GM18861 (cell line): Measurements from ENCODE around the gene SLC9A7.
"Not testable (repeated sequence)": the region's sequence is repeated elsewhere in the genome, so short reads cannot be mapped to it uniquely, and the experiment has no call there.

Experiments used
- ATAC-seq: cut with Tn5 transposase; IDR thresholded peaks from one replicate; pipeline ENCODE4 v1.9.1; 2021; ENCODE audit not compliant: unreplicated experiment

SLC9A7 gene

DNA sequence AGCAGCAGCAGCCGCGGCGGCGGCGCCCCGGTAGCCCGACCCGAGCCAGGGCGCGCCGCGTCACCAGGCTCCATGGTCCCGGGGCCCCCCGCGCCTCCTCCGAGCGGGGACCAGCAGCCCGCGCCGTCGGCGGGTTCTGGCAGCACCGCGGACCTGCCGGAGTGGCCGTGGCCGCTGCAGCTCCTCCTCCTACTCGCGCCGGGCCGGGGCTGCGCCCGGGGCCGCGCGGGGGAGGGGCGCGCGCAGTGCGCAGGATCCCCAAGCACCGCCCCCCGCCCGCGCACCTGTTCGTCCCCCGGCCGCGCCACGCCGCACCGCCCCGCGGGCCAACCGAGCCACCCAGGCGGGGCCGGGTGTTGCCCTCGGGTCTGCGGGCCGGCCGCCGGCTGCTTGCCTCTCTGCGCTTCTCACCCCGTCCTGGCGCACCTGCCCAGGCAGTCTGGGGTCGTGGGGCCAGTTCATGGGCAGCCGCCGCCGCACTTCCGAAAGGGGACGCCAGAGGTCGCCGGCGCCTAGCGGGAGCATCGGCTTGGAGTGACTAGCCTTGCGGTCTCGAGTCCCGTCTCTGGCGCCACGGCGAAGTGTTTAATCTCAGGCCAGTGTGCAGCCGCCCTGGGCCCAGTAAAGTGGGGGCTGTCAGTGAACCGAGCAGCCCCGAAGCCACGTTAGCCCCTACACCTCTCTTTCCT, at the start of gene SLC9A7:
SLC9A7 (minus strand) TSS at position 163 of the 689 bp plus-strand sequence; CDS start at position 74, 89 bp downstream.
- ATAC-seq, result peak; percentile 46

DNA sequence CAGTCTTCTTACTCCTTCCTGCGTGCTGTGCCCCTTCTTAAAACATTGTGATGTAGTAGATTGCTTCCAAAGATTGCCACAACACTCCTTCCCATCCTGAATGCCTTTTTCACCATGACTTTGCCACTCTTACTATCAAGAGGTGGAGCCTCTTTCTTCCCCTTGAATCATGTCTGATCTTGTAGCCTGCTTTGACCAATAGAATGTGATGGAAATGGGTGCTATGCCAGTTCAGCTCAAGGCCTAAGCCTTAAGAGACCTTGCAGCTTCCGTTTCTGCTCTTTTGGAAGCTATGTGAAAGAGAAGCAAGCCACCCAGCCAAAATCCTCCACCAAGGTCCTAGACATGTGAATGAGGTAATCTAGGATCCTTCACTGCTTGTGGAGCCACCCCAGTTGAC, 46.4 kb upstream of the SLC9A7 start:
- ATAC-seq, result no peak

GRCh38 chrX:46803140-46803539, 44.2 kb upstream of the SLC9A7 start:
- ATAC-seq, result no peak

GRCh38 chrX:46796574-46797191, 37.8 kb upstream of the SLC9A7 start:
- ATAC-seq, result no peak

- no peak for ATAC-seq
These were observed 34.6 kb upstream of the SLC9A7 start for GRCh38 chrX:46793386-46794143.

GRCh38 chrX:46792810-46793188, 33.9 kb upstream of the SLC9A7 start:
- no peak for ATAC-seq

GRCh38 chrX:46791927-46792809, 33.2 kb upstream of the SLC9A7 start:
- peak; percentile 62 for ATAC-seq

DNA sequence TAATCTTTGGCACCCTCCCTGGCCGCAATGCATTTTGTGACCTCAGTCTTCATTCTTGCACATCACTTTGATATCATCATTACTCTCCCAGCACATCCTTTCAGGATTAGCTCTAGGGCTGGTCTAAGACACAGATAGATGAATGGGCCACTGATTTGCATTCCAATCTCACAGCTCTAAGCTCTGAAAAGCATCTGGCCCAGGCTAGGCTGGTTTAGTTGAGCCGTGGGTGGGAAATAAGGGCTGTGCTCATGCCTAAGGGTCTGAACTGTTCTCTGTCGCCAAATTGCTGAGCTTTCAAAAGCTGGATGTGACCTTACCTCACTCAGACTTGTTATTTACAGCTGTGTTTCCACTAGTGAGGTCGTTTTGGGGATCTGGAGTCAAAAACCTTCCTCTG, 30.0 kb upstream of the SLC9A7 start:
- ATAC-seq, result no peak

DNA sequence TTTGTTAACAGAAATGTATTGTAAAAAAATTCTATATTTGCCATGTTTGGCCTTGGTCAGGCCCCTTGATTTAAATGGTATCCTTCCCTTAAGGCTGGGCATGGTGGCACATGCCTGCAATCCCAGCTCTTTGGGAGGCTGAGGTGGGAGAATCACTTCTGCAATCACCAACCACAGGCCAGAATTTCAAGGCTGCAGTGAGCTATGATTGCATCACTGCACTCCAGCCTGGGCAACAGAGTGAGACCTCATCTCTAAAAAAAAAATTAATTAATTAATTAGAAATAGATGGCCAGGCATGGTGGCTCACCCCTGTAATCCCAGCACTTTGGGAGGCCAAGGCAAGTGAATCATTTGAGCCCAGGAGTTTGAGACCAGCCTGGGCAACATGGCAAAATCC, 25.5 kb upstream of the SLC9A7 start:
- not testable (repeated sequence) for ATAC-seq

- ATAC-seq, result no peak
These were observed 23.1 kb upstream of the SLC9A7 start for GRCh38 chrX:46782034-46782433.

GRCh38 chrX:46777971-46778810, 19.3 kb upstream of the SLC9A7 start:
- no peak for ATAC-seq

DNA sequence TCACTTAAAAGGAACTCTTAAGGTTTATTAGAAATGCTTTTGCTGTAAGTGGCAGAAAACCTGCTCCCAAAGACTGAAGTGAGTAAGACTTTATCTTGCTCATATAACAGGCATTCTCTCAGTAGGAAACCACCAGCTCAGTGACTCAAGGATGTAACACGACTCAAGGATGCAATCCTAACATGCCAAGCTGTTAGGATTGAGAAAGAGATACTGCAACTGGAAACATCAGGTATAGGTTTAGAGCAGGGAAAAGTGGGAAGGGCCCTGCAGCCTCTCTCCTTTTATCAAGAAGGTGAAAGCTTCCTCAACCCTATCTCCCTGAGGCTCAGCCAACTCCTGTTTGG, 11.9 kb upstream of the SLC9A7 start:
- no peak for ATAC-seq

GRCh38 chrX:46770000-46770816, 11.3 kb upstream of the SLC9A7 start:
- no peak for ATAC-seq

- no peak for ATAC-seq
These were observed 4.0 kb upstream of the SLC9A7 start for GRCh38 chrX:46762963-46763362.

GRCh38 chrX:46759645-46759974, 692 bp upstream of the SLC9A7 start:
- ATAC-seq, result no peak

DNA sequence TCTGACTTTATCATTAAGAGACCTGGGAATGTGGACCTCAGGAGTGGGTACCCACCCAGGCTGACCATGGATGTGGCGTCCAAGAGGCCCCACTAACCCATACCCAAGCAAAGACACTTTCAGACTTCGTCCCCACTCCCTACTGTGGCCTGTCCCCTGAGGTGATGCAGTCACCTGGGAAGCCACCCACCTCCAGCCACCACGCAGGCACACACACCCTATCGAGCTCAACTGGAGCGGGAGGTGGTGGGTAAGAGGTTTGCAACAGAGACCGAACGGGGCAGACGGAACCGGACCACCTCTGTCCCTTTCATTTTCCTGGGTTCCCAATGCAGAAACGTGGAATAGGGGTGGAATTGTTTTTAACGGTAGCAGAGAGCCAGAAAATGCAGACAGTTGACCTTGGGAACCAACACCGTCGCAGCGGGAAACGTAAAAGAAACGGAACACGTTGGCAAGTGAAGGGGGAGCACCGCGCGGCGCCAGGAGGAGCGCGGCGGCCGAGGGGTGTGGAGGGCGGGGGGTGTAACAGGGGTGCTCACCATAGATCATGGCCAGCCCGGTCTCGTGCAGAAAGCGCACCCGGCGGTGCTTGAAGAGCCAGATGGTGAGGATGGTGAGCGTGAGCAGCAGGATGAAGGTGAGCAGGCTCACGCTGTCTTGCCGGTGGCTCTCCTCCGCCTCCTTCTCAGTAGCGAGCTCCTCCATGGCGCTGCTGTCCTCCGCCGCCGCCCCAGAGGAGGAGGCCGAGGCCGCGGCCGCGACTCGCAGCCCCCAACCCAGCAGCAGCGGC, 559 bp downstream of the SLC9A7 start:
- ATAC-seq, result peak; percentile 2

DNA sequence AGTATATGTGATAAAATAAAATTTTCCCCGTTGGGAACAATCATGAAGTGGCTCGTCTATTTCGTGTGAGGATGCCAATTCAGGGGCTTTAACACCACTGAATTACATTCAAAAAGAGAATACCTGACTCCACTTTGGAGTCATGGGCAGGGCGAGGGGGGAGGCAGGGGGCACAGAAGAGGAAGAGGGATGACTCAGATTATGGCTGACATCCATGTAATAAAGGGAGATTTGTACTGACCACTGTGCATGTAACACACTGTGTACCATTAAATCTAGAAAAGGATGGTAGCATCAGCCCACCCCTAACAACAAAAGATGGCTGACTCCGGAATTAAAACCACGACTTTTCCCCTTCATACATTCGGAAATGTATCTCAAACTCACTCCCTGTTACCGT, 1.3 kb downstream of the SLC9A7 start:
- no peak for ATAC-seq

GRCh38 chrX:46757052-46757451, 1.9 kb downstream of the SLC9A7 start:
- ATAC-seq, result no peak

DNA sequence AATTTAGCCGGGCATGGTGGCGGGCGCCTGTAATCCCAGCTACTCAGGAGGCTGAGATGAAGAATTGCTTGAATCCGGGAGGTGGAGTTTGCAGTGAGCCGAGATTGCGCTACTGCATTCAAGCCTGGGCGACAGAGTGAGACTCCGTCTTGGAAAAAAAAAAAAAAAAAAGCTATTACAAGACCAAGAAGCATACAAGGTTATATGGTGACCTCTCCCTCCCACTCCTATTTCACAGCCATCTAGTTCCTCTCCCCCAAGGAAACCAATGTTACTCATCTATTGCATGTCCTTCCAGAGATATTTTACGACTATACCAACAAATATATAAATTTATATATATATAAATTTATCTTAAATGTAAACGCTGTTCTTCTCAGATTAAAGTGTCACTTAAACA, 3.2 kb downstream of the SLC9A7 start:
- no peak for ATAC-seq
